AG09309 (cell line): ENCODE measurements around the gene ZCWPW1.

Experiments used
- DNase-seq: peaks from one replicate; pipeline ENCODE4 v3.0.0-alpha.2; 2010; ENCODE audit warnings: low read depth
- H3K4me3 ChIP-seq: 2 replicates; pipeline ENCODE4 v1.5.1; 2011; ENCODE audit warnings: mild to moderate bottlenecking, low read depth, low read length, moderate library complexity; ENCODE audit not compliant: control insufficient read depth
- CTCF ChIP-seq: IDR thresholded peaks from 2 replicates; pipeline ENCODE4 v1.5.1; 2011; ENCODE audit warnings: mild to moderate bottlenecking, low read depth, low read length, inconsistent platforms; ENCODE audit not compliant: insufficient read depth, control insufficient read depth; ENCODE audit errors: missing control alignments

ZCWPW1 gene

GRCh38 chr7:100400656-100401055, 27.8 kb downstream of the ZCWPW1 start:
- TF ChIP-seq CTCF: no peak
- no peak for DNase-seq
- no peak overlapping the region for H3K4me3 ChIP-seq

- no peak for TF ChIP-seq CTCF
- no peak overlapping the region for H3K4me3 ChIP-seq
- no peak for DNase-seq
Measured at GRCh38 chr7:100400041-100400440, 28.5 kb downstream of the ZCWPW1 start.

- no peak overlapping the region for H3K4me3 ChIP-seq
- DNase-seq: no peak
- no peak for TF ChIP-seq CTCF
Measured at GRCh38 chr7:100398239-100398638, 30.3 kb downstream of the ZCWPW1 start.

- no peak for DNase-seq
- TF ChIP-seq CTCF: no peak
- H3K4me3 ChIP-seq: no peak overlapping the region
Measured at GRCh38 chr7:100397315-100398081, 31.0 kb downstream of the ZCWPW1 start.

- DNase-seq: no peak
- no peak overlapping the region for H3K4me3 ChIP-seq
Measured at GRCh38 chr7:100396421-100396982, 32.0 kb downstream of the ZCWPW1 start.

GRCh38 chr7:100394077-100394476, 34.4 kb downstream of the ZCWPW1 start:
- TF ChIP-seq CTCF: no peak
- DNase-seq: no peak
- no peak overlapping the region for H3K4me3 ChIP-seq

More at GRCh38 chr7:100396421-100396982, 32.0 kb downstream of the ZCWPW1 start:
- no peak for TF ChIP-seq CTCF
